ENCODE results near the gene KLHL24. TPM values are rescaled to one million over a fixed set of nuclear protein-coding genes. Genes with fewer than 3 reads are reported as not detected.
"Not testable (repeated sequence)": the region's sequence is repeated elsewhere in the genome, so short reads cannot be mapped to it uniquely, and the experiment has no call there.

KLHL24 gene, protein sequence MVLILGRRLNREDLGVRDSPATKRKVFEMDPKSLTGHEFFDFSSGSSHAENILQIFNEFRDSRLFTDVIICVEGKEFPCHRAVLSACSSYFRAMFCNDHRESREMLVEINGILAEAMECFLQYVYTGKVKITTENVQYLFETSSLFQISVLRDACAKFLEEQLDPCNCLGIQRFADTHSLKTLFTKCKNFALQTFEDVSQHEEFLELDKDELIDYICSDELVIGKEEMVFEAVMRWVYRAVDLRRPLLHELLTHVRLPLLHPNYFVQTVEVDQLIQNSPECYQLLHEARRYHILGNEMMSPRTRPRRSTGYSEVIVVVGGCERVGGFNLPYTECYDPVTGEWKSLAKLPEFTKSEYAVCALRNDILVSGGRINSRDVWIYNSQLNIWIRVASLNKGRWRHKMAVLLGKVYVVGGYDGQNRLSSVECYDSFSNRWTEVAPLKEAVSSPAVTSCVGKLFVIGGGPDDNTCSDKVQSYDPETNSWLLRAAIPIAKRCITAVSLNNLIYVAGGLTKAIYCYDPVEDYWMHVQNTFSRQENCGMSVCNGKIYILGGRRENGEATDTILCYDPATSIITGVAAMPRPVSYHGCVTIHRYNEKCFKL
- 228 TPM for total RNA-seq
- long read RNA-seq, full-length matches to known transcripts: 31 of 87 reads
- long read RNA-seq, partial matches to known transcripts: 11 of 87 reads
- long read RNA-seq, other reads (novel, unspliced or antisense): 45 of 87 reads

DNA sequence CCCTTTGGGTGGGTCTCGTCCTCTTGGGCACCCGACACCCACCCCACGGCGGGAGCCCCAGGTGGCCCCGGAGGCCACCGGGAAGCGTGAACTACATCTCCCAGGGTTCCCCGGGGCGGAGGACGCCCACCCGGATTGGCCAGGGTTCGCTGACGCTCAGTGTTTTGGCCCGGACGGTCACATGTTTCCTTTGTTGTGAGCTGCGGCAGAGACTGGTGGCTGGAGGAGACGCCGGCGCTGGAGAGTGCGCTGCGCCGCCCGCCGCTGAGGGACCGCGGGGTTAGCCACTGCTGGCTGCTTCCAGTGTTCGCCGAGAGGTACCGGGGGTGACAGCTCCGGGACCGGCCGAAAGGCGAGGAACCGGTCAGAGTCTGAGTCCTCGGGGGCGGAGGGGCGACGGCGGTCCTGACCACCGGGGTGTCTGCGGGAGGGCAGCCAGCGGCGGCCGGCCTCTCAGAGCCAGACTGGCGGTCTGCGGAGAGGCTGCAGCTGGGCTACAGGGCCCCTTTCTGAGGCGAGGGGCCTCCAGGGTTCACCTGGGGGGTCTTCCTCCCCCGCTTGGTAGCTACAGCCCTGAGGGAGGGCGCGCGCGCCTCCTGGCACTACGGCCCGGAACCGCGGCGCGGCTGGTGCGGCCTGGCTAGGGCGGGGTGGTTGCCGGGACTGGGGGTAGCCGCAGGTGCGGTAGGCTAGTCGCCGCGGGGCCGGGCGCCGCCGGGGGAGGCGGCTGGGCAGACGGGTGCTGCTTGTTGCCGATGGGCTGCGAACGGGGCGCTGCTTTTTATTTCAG, at the start of gene KLHL24:
Gene KLHL24 (plus strand): TSS at position 193 of the 790 bp plus-strand sequence. CDS start 14,734 bp downstream, outside the sequence.
- DNase-seq (ENCODE audit: missing footprints) (peak; percentile 96), ATAC-seq (peak; percentile 91)
- intact Hi-C loops (cut with DNase I): loop anchor here (10.0 kb wide), 2 partner anchors 129 to 131 kb away; no protein-coding TSS in a partner anchor

DNA sequence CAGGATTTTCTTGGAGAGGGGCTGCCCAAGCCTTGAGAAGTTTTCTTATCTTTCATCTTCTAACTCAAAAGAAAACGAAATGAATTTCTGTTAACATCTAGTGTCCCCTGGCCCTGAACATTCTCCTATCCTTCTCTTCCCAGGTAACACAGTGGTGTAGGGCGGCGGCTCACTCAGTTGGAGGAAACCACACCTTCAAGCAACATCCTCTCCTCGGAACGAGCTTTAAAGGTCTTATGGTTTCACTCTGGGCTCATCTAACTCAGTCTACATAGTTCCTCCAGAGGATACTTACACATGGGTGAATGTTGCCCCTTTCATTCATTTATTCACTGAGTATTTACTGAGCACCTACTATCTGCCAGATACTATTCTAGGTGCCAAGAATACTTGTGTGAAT, 48.9 kb upstream of the KLHL24 start:
- intact Hi-C loops (cut with DNase I): no loop called here
- DNase-seq (ENCODE audit: missing footprints): no peak
- ATAC-seq: no peak

DNA sequence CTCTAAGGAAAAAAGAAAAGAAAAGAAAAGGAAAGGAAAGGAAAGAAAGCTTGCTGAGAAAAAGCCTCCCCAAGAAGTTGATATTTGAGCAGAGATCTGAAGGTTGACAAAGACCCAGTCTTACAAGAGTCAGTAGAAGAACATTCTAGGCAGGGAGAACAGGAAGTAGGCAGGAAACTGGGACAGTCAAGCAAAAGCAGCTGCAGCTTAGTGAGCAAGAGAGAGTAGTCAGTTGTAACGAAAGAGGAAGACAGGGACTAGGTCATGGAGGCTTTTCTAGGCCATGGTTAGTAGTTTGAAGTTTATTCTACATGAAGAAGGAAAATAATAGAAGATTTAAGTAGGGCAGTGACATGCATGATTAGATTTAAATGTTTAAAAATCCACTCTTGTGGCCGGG, 48.1 kb upstream of the KLHL24 start:
- no peak for ATAC-seq
- DNase-seq (ENCODE audit: missing footprints): no peak
- intact Hi-C loops (cut with DNase I): no loop called here

DNA sequence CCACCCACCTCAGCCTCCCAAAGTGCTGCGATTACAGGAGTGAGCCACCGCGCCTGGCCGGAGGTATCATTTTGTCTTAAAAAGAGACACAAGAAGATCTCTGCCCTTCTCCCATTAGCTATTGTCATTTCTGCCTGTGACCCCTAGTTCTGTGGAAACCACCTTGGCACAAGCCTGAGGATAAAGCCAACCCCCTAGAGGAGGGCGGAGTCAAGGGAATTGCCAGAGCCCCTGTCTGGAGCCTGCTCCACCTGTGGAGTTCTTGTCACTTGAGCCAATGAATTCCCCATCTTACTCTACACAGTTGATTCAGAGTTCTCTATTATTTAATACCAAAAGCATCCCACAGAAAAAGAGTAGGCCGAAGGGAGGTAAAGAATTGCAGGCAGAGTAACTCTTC, 45.0 kb upstream of the KLHL24 start:
- ATAC-seq (no peak), DNase-seq (ENCODE audit: missing footprints) (no peak)
- intact Hi-C loops (cut with DNase I): no loop called here

DNA sequence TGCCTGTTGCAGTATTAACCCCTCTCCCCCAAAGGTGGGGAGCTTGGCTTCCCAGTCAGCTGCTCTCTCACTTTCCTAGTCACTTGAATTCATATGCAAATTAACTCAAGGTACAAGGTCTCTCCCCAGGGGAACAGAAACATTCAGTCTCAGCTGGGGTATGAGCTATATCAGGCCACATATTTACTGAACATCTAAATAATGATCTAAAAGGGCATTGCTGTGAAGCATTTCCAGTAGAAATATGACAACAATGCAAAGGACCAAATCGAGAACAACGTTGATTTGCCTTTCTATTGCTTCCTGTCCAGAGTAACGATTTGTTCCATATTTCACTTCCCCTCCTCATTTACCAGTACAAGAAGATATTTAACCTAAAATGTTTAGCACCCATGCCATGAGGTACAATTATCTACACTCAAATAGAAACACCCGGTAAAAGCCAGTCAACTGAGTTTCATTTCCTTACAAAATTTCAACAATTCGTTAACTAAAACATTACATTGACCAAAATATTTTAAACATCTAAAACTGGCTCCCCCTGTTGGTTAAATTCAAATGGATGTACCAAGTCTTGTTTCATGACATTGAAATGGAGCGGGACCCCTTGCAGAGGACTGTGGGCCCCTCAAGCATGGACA, 43.4 kb upstream of the KLHL24 start:
- intact Hi-C loops (cut with DNase I): no loop called here
- DNase-seq (ENCODE audit: missing footprints) (no peak), ATAC-seq (no peak)

DNA sequence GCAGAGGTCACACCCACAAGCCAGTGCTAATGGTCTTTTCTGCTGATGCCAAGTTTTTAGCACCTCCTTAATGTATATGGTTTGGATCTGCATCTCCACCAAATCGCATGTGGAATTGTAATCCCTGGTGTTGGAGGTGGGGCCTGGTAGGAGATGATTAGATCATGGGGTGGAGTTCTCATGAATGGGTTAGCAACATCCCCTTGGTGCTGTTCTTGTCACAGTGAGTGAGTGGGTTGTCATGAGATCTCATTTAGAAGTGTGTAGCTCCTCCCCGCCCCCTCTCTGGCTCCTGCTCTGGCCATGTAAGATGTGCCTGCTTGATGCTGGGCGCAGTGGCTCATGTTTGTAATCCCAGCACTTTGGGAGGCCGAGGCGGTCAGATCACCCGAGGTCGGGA, 42.6 kb upstream of the KLHL24 start:
- DNase-seq (ENCODE audit: missing footprints): no peak
- intact Hi-C loops (cut with DNase I): no loop called here
- ATAC-seq: no peak

DNA sequence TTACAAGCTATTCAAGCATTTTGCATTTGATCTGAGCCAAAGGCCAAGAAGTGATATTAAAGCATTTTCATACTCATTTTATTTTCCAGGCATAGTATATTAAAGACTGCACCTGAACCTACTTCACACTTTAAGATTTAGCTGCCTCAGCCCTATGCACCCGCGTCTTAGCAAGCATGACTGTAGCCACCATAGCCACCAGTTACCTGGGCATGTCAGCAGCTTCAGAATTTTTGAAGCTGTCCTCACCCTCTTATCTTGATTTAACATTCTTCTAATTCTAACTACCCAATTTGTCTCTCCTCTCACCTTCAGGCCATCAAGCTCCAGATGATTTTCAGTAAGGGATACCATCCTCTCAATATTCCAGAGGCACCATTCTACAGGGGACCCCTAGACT, 40.8 kb upstream of the KLHL24 start:
- intact Hi-C loops (cut with DNase I): no loop called here
- ATAC-seq (no peak), DNase-seq (ENCODE audit: missing footprints) (no peak)

DNA sequence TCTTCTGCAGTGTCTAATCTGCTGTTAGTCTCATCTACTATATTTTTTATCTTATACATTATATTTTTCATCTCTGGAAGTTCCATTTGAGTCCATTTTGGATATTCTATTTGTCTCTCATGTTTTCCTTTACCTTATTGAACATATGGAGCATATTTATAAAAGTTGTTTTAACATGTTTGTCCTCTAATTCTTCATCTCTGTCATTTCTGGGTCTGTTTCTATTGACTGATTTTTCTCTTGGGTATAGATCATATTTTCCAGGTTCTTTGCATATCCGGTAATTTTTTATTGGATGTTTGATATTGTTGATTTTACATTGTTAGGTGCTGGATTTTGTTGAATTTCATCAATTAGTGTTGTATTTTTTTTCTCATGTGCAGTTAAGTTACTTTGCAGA, 37.5 kb upstream of the KLHL24 start:
- intact Hi-C loops (cut with DNase I): no loop called here
- ATAC-seq (no peak), DNase-seq (ENCODE audit: missing footprints) (no peak)

DNA sequence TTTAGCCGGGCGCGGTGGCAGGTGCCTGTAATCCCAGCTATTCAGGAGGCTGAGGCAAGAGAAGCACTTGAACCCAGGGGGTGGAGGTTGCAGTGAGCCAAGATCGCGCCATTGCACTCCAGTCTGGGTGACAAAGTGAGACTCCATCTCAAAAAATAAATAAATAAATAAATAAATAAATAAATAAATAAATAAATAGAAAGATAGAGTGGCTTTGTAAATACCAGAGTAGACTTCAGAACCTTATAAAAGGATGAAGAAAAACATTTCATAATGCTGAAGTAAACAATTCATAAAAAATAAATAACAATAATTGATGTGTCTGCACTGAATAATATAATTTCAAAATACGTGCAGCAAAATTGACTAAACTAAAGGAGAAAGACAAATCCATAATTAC, 24.1 kb upstream of the KLHL24 start:
- DNase-seq (ENCODE audit: missing footprints); intact Hi-C loops (cut with DNase I); ATAC-seq: not testable (repeated sequence)

DNA sequence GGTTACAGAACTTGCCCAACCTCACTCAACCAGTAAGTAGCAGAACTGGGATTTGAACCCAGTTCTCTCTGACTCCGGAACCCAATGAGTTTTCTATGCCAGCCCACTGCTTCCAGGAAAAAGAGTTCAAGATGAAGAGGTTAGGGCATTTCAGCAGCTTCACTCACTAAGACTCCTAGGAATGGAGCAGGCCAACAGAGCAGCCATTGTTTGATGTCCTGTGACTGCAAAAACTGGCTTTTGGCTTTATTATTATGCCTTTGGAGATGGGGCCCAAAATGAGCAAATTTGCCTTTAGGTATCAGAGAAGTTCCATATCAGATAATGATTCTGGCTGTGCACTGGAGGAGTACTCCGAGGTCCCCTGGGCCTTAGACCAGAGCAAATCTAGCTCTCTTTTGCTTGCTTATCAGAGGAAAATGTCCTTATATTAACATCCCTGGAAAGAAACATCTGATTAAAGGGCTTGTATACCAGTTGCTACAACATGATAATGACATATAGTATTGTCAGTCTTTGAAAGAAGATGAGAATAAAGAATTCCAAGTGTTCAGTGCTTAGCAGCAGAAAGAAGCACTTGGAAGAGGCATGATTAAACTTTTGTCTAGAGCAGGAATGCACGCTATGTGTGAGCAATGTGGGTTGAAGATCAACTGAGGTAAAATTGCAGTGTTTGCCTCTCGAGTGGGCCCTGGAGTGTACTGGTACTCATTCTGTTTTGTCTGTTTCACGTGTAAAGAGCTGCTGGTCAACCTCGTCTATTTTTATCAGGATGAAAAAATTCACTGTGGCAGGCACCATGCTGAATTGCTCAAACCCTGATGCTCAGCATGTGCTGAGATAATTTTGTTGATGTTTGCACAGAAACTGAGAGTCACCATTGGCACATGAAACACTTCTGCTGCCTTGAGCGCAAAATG, 21.8 kb upstream of the KLHL24 start:
- intact Hi-C loops (cut with DNase I): no loop called here
- no peak for DNase-seq (ENCODE audit: missing footprints)
- ATAC-seq: peak; percentile 48

DNA sequence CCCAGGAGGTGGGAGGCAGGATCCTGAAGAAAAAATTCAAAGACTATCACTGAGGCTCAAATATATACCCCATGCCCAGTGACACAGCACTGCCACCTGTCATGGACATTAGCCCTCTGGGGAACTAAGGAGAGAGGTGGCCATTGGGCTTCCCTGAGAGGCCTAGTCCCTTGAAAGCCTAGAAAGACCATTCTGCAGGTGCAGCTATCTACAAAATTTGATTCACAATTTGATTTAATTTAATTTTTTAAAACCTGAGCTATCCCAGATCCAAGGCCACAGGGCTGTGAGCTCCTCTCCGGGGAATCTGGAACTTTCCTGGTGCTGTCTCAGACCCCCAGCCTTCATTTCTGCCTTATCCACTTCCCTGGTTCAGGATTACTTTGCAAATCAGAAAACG, 16.9 kb upstream of the KLHL24 start:
- DNase-seq (ENCODE audit: missing footprints): no peak
- intact Hi-C loops (cut with DNase I): no loop called here
- ATAC-seq: no peak

DNA sequence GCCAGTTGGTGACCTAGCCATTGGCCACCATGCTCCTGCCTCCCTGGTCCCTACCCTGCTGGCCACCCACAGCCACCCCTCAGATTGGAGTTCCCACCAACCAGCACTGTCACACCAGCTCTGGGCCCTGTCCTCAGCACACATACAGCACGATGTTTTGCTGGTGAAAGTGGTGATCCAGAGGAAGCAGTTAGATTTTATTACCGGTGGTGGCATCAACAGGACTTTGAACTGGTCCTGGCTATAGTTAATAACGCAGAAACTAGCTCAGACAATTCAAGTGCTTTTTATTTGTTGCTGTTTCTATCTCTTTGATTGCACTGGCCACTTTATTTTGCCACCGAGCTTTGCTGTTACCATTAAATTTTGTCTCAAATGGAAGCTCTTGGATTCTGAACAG, 16.4 kb upstream of the KLHL24 start:
- intact Hi-C loops (cut with DNase I): no loop called here
- ATAC-seq: no peak
- DNase-seq (ENCODE audit: missing footprints): no peak

DNA sequence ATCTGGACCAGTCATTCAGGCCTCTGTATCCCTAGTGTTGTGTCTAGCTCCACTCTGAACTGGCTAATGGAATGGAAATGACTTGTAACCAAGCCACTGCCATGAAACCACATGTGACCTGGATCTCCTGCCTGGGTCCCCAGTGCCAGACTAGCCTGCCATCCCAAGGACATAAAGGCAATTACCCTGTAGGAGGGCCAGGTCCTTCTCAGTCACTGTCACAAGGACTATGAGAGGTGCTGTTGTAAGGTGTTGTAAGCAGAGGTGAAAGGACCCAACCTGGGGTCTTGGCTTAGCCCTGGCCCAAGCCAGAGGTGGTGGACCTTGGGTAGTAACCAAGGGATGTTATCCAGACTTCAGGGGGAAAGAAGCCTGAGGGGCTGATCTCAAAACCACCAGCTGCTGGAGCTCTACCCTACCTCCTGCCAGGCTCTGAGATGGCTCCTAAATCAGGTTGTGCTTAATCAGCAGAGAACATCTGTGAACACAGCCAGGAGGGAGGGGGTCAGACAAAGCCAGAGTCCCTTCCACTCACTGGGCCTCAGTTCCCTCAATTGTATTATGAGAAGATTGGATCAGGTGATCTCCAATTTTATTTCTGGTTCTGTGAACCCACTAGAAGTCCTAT, 15.7 kb upstream of the KLHL24 start:
- no peak for ATAC-seq
- intact Hi-C loops (cut with DNase I): no loop called here
- DNase-seq (ENCODE audit: missing footprints): no peak

DNA sequence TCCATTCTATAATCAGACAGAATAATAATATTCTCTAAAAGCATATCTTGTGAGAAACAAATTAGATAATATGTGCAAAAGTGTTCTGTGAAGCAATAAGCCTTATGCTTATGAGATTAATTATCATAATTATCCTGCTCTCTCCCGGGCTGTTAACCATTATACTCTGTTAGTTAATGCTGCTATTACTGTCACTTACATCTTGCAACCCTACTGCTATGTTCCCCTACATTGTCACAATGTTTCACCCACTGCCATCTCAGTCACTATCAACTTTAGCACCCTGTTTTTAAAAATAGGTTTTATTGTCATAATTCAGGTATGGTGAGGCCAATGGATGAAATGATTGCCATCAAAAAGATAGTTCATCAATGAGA, 15.2 kb upstream of the KLHL24 start:
- intact Hi-C loops (cut with DNase I): no loop called here
- ATAC-seq (no peak), DNase-seq (ENCODE audit: missing footprints) (no peak)

DNA sequence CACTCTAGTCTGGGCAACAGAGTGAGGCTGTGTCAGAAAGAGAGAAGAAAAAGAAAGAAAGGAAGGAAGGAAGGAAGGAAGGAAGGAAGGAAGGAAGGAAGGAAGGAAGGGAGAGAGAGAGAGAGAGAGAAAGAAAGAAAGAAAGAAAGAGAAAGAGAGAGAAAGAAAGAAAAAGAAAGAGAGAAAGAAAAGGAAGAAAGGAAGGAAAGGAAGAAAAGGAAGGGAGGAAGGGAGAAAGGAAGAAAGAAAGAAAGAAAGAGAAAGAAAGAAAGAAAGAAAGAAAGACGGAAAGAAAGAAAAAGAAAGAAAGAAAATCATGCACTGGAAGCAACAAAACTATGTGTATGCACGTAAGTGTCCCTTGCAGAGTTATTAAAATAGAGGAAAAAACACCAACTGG, 12.9 kb upstream of the KLHL24 start:
- DNase-seq (ENCODE audit: missing footprints); intact Hi-C loops (cut with DNase I); ATAC-seq: not testable (repeated sequence)

DNA sequence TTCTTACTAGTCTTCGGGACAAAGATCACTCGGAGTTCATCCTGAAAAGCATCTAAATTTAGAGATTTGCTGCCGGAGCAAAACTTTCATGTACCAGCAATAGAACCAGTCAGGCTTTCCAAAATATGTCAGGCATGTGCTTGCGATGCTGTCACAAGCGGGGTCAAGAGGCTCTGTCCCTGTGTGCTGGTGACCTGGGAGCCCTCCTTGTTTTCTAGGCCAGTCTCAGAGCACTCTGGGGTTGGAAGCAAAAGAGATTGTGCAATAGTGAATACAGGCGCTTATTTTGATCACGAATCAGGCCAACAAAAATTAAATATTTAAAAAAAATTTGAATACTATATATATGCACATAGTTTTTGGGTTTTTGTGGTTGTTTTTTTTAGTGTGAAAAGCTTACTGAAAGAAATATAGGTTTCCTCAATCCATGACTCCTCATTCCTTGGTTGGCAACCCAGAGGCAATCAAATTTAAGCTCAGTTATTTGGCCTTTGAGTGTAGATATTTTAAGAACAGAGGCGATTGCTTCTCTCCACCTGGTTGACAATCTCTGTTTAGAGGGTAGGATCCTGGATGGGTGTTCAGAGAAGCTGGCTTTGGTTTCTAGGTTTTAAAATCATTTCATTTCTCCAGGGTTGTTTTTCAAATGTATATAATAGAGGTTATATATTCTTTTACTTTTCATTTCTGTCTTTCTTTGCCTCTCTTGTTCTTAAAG, 8.4 kb upstream of the KLHL24 start:
- ATAC-seq (peak; percentile 92), DNase-seq (ENCODE audit: missing footprints) (no peak)
- intact Hi-C loops (cut with DNase I): no loop called here
